K562 (cell line): ENCODE results near the gene PGPEP1. TPM values are rescaled to one million over a fixed set of nuclear protein-coding genes. Genes with fewer than 3 reads are reported as not detected.

ENCODE experiments used
- BMI1 ChIP-seq: fragments of 150-350 bp; IDR thresholded peaks from 2 replicates; pipeline ENCODE4 v1.6.1; 2014; ENCODE audit warnings: low read length
- FOXJ3 ChIP-seq: sonication (generic); formaldehyde crosslinking; IDR thresholded peaks from 2 replicates; pipeline ENCODE4 v1.4.0; 2020; ENCODE audit warnings: mild to moderate bottlenecking, missing genetic modification reagents
- GATA2 ChIP-seq: sonication (generic); formaldehyde crosslinking; IDR thresholded peaks from 2 replicates; pipeline ENCODE4 v1.4.0; 2020; ENCODE audit warnings: mild to moderate bottlenecking, missing genetic modification reagents
- IFI16 ChIP-seq: fragments of 250-450 bp; sonication (Bioruptor Pico); IDR thresholded peaks from 2 replicates; pipeline ENCODE4 v2.1.2; 2022; ENCODE audit warnings: mild to moderate bottlenecking, inconsistent platforms
- JUND ChIP-seq, 2 experiments: IDR thresholded peaks; 2 replicates in 1 of 2; 3 replicates in 1 of 2; pipeline ENCODE4 v1.6.1; 2011; ENCODE audit warnings: borderline replicate concordance in 2 of 2, low read depth in 2 of 2, low read length in 2 of 2, improper control_type of control experiment in 1 of 2, missing biosample characterization in 1 of 2, missing genetic modification characterization in 1 of 2, missing genetic modification reagents in 1 of 2
- KDM1A ChIP-seq, 2 experiments: fragments of 450-650 bp; IDR thresholded peaks; 2 replicates each; pipeline ENCODE4 v1.6.1; 2016; ENCODE audit warnings: mild to moderate bottlenecking in 2 of 2
- NCOA1 ChIP-seq: fragments of 450-650 bp; IDR thresholded peaks from 2 replicates; pipeline ENCODE4 v1.6.1; 2016; ENCODE audit warnings: low read depth
- PRMT5 ChIP-seq: sonication (generic); formaldehyde crosslinking; IDR thresholded peaks from 2 replicates; pipeline ENCODE4 v1.5.0; 2020; ENCODE audit warnings: missing genetic modification reagents
- RBM25 ChIP-seq: fragments of 200-400 bp; formaldehyde crosslinking; IDR thresholded peaks from 2 replicates; pipeline ENCODE4 v1.6.1; 2018; ENCODE audit warnings: low read length, low read depth, moderate library complexity; ENCODE audit not compliant: severe bottlenecking
- RCOR1 ChIP-seq, 2 experiments: IDR thresholded peaks; 2 replicates each; pipeline ENCODE4 v1.6.1; 2012; ENCODE audit warnings: low read depth in 2 of 2, low read length in 2 of 2, borderline replicate concordance in 1 of 2, improper control_type of control experiment in 1 of 2
- SETDB1 ChIP-seq: IDR thresholded peaks from one replicate; pipeline ENCODE4 v1.6.1; 2012; ENCODE audit warnings: low read length, control low read depth, inconsistent platforms
- SIX5 ChIP-seq, 2 experiments: IDR thresholded peaks; 2 replicates each; pipeline ENCODE4 v1.6.1; 2011; ENCODE audit warnings: low read length in 2 of 2, borderline replicate concordance in 1 of 2, low read depth in 1 of 2, mild to moderate bottlenecking in 1 of 2, moderate library complexity in 1 of 2; ENCODE audit not compliant: insufficient read depth in 1 of 2
- SMARCA4 ChIP-seq: fragments of 450-650 bp; IDR thresholded peaks from 2 replicates; pipeline ENCODE4 v1.6.1; 2016
- SRSF9 ChIP-seq: fragments of 200-400 bp; formaldehyde crosslinking; IDR thresholded peaks from 2 replicates; pipeline ENCODE4 v1.6.1; 2017; ENCODE audit warnings: low read depth, low read length, borderline replicate concordance
- TBP ChIP-seq: optimal IDR thresholded peaks from 2 replicates; pipeline ENCODE3; 2011; ENCODE audit warnings: low read depth, low read length, improper control_type of control experiment
- U2AF2 ChIP-seq: fragments of 200-400 bp; formaldehyde crosslinking; optimal IDR thresholded peaks from 2 replicates; pipeline ENCODE3; 2017; ENCODE audit warnings: low read depth, mild to moderate bottlenecking, low read length
- WHSC1 ChIP-seq: IDR thresholded peaks from one replicate; pipeline ENCODE4 v1.6.1; 2012; ENCODE audit warnings: low read length, control low read depth, inconsistent platforms
- XRCC3 ChIP-seq: fragments of 450-650 bp; IDR thresholded peaks from 2 replicates; pipeline ENCODE4 v1.6.1; 2017; ENCODE audit warnings: mild to moderate bottlenecking, moderate library complexity
- XRCC5 ChIP-seq: fragments of 200-400 bp; formaldehyde crosslinking; IDR thresholded peaks from 2 replicates; pipeline ENCODE4 v1.6.1; 2017; ENCODE audit warnings: low read depth, mild to moderate bottlenecking, low read length
- ZFP36 ChIP-seq: fragments of 150-350 bp; IDR thresholded peaks from 2 replicates; pipeline ENCODE4 v1.6.1; 2018; ENCODE audit warnings: low read length, low read depth; ENCODE audit not compliant: partially characterized antibody
- ZNF3 ChIP-seq: fragments of 250-450 bp; sonication (Bioruptor Pico); IDR thresholded peaks from 2 replicates; pipeline ENCODE4 v1.5.0; 2021; ENCODE audit warnings: mild to moderate bottlenecking, moderate library complexity
- ZNF589 ChIP-seq: fragments of 200-800 bp; sonication (Bioruptor generic); IDR thresholded peaks from 2 replicates; pipeline ENCODE4 v1.6.1; 2016; ENCODE audit warnings: low read depth, missing genetic modification characterization, missing compliant biosample characterization
- polyA plus RNA-seq, 8 experiments: library from polyadenylated mRNA; depleted of rRNA in 4 of 8; stranded (reverse) in 5 of 8; unstranded in 3 of 8; fragments of >200 nt; fragmentation: Nextera tagmentation in 2 of 8; fragmentation: Illumina TruSeq in 1 of 8; extraction: Ambion mirVana in 2 of 8; extraction: Trizol in 1 of 8; gene quantifications; 2 replicates each; pipeline versions ENCODE4 v1.2.1 to v1.2.3, GENCODE V29; 2011 to 2014; ENCODE audit warnings: inconsistent platforms in 1 of 8, missing spikeins in 1 of 8
- total RNA-seq, 7 experiments: library from RNA; depleted of rRNA in 6 of 7; stranded (reverse); fragments of >200 nt in 6 of 7; fragmentation: Illumina TruSeq in 2 of 7; extraction: Trizol in 2 of 7; gene quantifications; 2 replicates each; pipeline versions ENCODE4 v1.2.1 to v1.2.3, GENCODE V29; 2011 to 2021; ENCODE audit warnings: low replicate concordance in 1 of 7
- TF ChIP-seq, protein P1 (sequence below): sonication (generic); formaldehyde crosslinking; IDR thresholded peaks from 2 replicates; pipeline ENCODE4 v1.5.0; 2020; ENCODE audit warnings: missing genetic modification reagents
- TF ChIP-seq, protein P2 (sequence below), 2 experiments: fragments of 450-650 bp; conservative IDR thresholded peaks; 2 replicates each; pipeline ENCODE4 v1.6.1; 2017; ENCODE audit warnings: mild to moderate bottlenecking in 2 of 2, moderate library complexity in 2 of 2
- TF ChIP-seq, protein P3 (sequence below): fragments of 450-650 bp; IDR thresholded peaks from 2 replicates; pipeline ENCODE4 v1.6.1; 2018; ENCODE audit warnings: mild to moderate bottlenecking, low read depth; ENCODE audit not compliant: partially characterized antibody

Gene PGPEP1
- total and polyA plus RNA-seq, 9 of the 15 experiments (the other 6 are each of a cell fraction or from before 2014, with no cell fraction given): 10.0 to 69.6 (median 33.5) TPM

DNA sequence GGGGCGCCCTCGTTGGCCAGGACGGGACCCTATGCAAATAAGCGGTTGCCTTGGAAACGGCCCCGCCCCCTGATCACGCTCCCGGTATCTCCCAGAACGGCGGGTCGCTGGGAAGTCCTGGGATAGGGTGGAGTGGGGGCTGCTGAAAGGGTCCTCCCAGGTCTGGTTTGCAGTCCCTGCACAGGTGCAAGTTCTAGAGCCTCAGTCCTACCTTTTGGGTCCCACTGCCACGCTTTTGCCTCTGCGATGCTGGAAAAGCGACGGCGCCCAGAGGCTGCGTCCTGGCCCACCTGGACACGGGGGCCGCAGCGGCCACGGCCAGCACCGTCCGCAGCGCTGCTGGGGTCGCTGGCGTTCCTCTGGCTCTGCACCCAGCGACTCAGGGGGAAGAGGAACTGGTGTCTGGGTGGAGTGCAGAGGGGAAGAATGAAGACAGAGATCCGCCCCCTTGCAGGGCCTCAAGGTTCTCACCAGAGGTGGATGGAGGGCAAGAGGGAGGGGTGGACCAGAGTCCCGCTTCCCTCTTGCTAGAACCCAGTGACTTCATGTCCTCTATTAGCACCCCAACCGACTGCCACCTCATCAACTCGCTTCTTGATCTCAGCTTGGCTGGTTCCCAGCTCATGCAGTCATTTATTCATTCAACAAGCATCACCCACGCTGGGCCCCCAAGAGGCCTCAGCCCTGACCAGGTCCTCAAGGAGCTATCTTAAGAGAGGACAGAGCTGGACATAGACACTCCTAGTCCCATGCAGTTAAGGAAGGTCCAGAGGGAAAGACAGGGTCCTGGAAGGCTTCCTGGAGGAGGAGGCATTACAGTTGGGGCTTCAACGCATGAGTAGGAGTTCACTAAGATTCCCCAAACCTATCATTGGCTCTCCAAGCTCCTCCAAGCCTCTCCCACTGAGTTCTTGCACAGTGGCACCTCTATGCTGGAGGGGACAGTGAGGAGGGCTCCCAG is 57.1 kb downstream of the PGPEP1 start, which contains the start of gene LRRC25 (continued):
- TF ChIP-seq, protein P1, sequence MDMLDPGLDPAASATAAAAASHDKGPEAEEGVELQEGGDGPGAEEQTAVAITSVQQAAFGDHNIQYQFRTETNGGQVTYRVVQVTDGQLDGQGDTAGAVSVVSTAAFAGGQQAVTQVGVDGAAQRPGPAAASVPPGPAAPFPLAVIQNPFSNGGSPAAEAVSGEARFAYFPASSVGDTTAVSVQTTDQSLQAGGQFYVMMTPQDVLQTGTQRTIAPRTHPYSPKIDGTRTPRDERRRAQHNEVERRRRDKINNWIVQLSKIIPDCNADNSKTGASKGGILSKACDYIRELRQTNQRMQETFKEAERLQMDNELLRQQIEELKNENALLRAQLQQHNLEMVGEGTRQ (CRISPR knock-in tag): no peak
- TF ChIP-seq SMARCA4: 0 out of 2 replicates have a peak, but pooled peaks have one; percentile 18
- TF ChIP-seq PRMT5 (CRISPR knock-in tag): no peak
- TF ChIP-seq NCOA1: no peak
- TF ChIP-seq FOXJ3: no peak
- TF ChIP-seq TBP: no peak
- no peak for TF ChIP-seq JUND (IDR thresholded peaks at IDR 0.05; ENCODE audit: borderline replicate concordance, low read depth, low read length)
- TF ChIP-seq JUND (tag; IDR thresholded peaks at IDR 0.05; ENCODE audit: borderline replicate concordance, low read depth, low read length): no peak
- TF ChIP-seq, protein P2, sequence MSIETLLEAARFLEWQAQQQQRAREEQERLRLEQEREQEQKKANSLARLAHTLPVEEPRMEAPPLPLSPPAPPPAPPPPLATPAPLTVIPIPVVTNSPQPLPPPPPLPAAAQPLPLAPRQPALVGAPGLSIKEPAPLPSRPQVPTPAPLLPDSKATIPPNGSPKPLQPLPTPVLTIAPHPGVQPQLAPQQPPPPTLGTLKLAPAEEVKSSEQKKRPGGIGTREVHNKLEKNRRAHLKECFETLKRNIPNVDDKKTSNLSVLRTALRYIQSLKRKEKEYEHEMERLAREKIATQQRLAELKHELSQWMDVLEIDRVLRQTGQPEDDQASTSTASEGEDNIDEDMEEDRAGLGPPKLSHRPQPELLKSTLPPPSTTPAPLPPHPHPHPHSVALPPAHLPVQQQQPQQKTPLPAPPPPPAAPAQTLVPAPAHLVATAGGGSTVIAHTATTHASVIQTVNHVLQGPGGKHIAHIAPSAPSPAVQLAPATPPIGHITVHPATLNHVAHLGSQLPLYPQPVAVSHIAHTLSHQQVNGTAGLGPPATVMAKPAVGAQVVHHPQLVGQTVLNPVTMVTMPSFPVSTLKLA (conservative IDR thresholded peaks at IDR 0.05): peak in 1 of 2 experiments; percentile 32; a peak in 1 of 4 replicates
- TF ChIP-seq XRCC3: no peak
- no peak for TF ChIP-seq XRCC5
- peak; percentile 81 for TF ChIP-seq RBM25
- TF ChIP-seq KDM1A (IDR thresholded peaks at IDR 0.05): peak; percentile 48 to 85; a peak in 3 of 4 replicates
- TF ChIP-seq ZNF3: peak; percentile 99
- no peak for TF ChIP-seq SETDB1
- TF ChIP-seq U2AF2: no peak
- no peak for TF ChIP-seq IFI16 (CRISPR knock-in tag)
- TF ChIP-seq, protein P3, sequence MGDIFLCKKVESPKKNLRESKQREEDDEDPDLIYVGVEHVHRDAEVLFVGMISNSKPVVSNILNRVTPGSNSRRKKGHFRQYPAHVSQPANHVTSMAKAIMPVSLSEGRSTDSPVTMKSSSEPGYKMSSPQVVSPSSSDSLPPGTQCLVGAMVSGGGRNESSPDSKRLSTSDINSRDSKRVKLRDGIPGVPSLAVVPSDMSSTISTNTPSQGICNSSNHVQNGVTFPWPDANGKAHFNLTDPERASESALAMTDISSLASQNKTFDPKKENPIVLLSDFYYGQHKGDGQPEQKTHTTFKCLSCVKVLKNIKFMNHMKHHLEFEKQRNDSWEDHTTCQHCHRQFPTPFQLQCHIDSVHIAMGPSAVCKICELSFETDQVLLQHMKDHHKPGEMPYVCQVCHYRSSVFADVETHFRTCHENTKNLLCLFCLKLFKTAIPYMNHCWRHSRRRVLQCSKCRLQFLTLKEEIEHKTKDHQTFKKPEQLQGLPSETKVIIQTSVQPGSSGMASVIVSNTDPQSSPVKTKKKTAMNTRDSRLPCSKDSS: no peak
- peak; percentile 99 for TF ChIP-seq ZFP36
- peak; percentile 46; the same call in 1 of the 2 replicates for TF ChIP-seq BMI1
- no peak for TF ChIP-seq SIX5 (IDR thresholded peaks at IDR 0.05; ENCODE audit: borderline replicate concordance in 1 of 2, insufficient read depth in 1 of 2, low read depth in 1 of 2, low read length in 2 of 2)
- TF ChIP-seq RCOR1 (IDR thresholded peaks at IDR 0.05; ENCODE audit: borderline replicate concordance in 1 of 2, low read depth in 2 of 2, low read length in 2 of 2): no peak
- TF ChIP-seq WHSC1: no peak
- TF ChIP-seq GATA2: no peak
- no peak for TF ChIP-seq ZNF589 (CRISPR knock-in tag)
- TF ChIP-seq SRSF9: no peak
